B cell (primary cell): ENCODE data around the gene ACSM6. TPM values are rescaled to one million over a fixed set of nuclear protein-coding genes. Genes with fewer than 3 reads are reported as not detected.

Experiments used
- ATAC-seq: fragments of 200-7000 bp; cut with Tn5 transposase; one replicate; pipeline ENCODE4 v1.10.0; 2021; ENCODE audit warnings: low read depth, mild to moderate bottlenecking, moderate number of reproducible peaks, moderate library complexity
- CTCF ChIA-PET: fragments of 350-600 bp; sonication (Branson Sonifier 250); formaldehyde crosslinking; loops from one replicate; lab custom pipeline; 2021; ENCODE audit warnings: antibody characterized with exemption, inconsistent platforms; lab: Charles Lee
- POLR2A ChIA-PET: fragments of 350-600 bp; sonication (Branson Sonifier 250); formaldehyde crosslinking; loops from one replicate; lab custom pipeline; 2021; ENCODE audit warnings: antibody characterized with exemption; lab: Charles Lee
- DNase-seq: peaks from one replicate; pipeline ENCODE4 v3.0.0; 2013
- H2AFZ ChIP-seq: 2 replicates; pipeline ENCODE4 v1.6.1; 2012; ENCODE audit warnings: mild to moderate bottlenecking, low read depth, low read length; ENCODE audit not compliant: insufficient read depth, poor library complexity, severe bottlenecking
- H3K27ac ChIP-seq, 2 donors: 1 replicate in 1 of 2; 2 replicates in 1 of 2; pipeline ENCODE4 v1.5.1; 2012 to 2013; ENCODE audit warnings: low read length in 2 of 2, mild to moderate bottlenecking in 2 of 2, moderate library complexity in 1 of 2
- H3K27me3 ChIP-seq, 4 experiments: fragments of 200-600 bp in 1 of 4; sonication (generic) in 1 of 4; replicated peaks in 1 of 4; 1 replicate in 2 of 4; 2 replicates in 2 of 4; pipeline versions ENCODE4 v1.6.1 to v1.7.0; 2013 to 2016; ENCODE audit warnings: low read length in 3 of 4, mild to moderate bottlenecking in 2 of 4, mixed read lengths in 1 of 4, moderate library complexity in 1 of 4; ENCODE audit not compliant: insufficient read depth in 4 of 4, control insufficient read depth in 3 of 4; ENCODE audit errors: control extremely low read depth in 1 of 4
- H3K36me3 ChIP-seq, 2 experiments: replicated peaks in 1 of 2; 1 replicate in 1 of 2; 2 replicates in 1 of 2; pipeline versions ENCODE4 v1.6.1 to v1.7.1; 2013; ENCODE audit warnings: low read length in 1 of 2; ENCODE audit not compliant: insufficient read depth in 2 of 2, control insufficient read depth in 1 of 2; ENCODE audit errors: control extremely low read depth in 1 of 2, extremely low read depth in 1 of 2
- H3K4me1 ChIP-seq, 2 donors: fragments of 200-600 bp in 1 of 2; sonication (generic) in 1 of 2; 1 replicate in 1 of 2; 2 replicates in 1 of 2; pipeline versions ENCODE4 v1.5.1 to v1.6.1; 2013 to 2017; ENCODE audit warnings: low read length in 2 of 2; ENCODE audit not compliant: control insufficient read depth in 2 of 2, insufficient read depth in 2 of 2
- H3K4me2 ChIP-seq: replicated peaks from 2 replicates; pipeline ENCODE3; 2012; ENCODE audit warnings: mild to moderate bottlenecking, low read depth, low read length; ENCODE audit not compliant: poor library complexity, severe bottlenecking
- H3K4me3 ChIP-seq, 5 experiments: fragments of 200-600 bp in 1 of 5; sonication (generic) in 1 of 5; 1 replicate in 3 of 5; 2 replicates in 2 of 5; pipeline versions ENCODE4 v1.5.1 to v1.7.0; 2011 to 2016; ENCODE audit warnings: low read length in 4 of 5, mild to moderate bottlenecking in 4 of 5, low read depth in 2 of 5, control low read depth in 1 of 5, moderate library complexity in 1 of 5; ENCODE audit not compliant: insufficient read depth in 1 of 5; ENCODE audit errors: control extremely low read depth in 1 of 5, extremely low read depth in 1 of 5
- H3K79me2 ChIP-seq: fragments of 200-600 bp; sonication (generic); one replicate; pipeline ENCODE4 v1.6.0; 2016; ENCODE audit warnings: low read length; ENCODE audit not compliant: control insufficient read depth, insufficient read depth
- H3K9ac ChIP-seq: fragments of 200-600 bp; sonication (generic); 2 replicates; pipeline ENCODE4 v1.6.1; 2017; ENCODE audit warnings: mild to moderate bottlenecking, low read length, moderate library complexity
- H3K9me3 ChIP-seq, 3 donors: one replicate each; pipeline versions ENCODE4 v1.6.1 to v1.7.1; 2013; ENCODE audit warnings: low read length in 2 of 3; ENCODE audit not compliant: control insufficient read depth in 2 of 3, insufficient read depth in 1 of 3; ENCODE audit errors: control extremely low read depth in 1 of 3
- H4K20me1 ChIP-seq: 2 replicates; pipeline ENCODE4 v1.6.0; 2012; ENCODE audit warnings: mild to moderate bottlenecking, low read length; ENCODE audit not compliant: insufficient read depth, control insufficient read depth, poor library complexity, severe bottlenecking
- H3K27ac Mint-ChIP-seq: one replicate; pipeline ENCODE4 v1.8.0; 2021; ENCODE audit warnings: mixed read lengths
- H3K27me3 Mint-ChIP-seq: one replicate; pipeline ENCODE4 v1.8.0; 2021; ENCODE audit warnings: mixed read lengths
- H3K4me1 Mint-ChIP-seq: one replicate; pipeline ENCODE4 v1.8.0; 2021; ENCODE audit warnings: mixed read lengths
- H3K4me3 Mint-ChIP-seq: one replicate; pipeline ENCODE4 v1.8.0; 2021; ENCODE audit warnings: mixed read lengths
- H3K9me3 Mint-ChIP-seq: one replicate; pipeline ENCODE4 v1.8.0; 2022; ENCODE audit warnings: mixed read lengths; ENCODE audit not compliant: insufficient read depth
- CTCF ChIP-seq: fragments of 200-600 bp; IDR thresholded peaks from one replicate; pipeline ENCODE4 v1.8.0; 2022; ENCODE audit warnings: antibody characterized with exemption, mild to moderate bottlenecking
- EZH2 ChIP-seq: IDR thresholded peaks from 2 replicates; pipeline ENCODE4 v1.6.1; 2012; ENCODE audit warnings: borderline replicate concordance, low read depth, mild to moderate bottlenecking, moderate library complexity, low read length; ENCODE audit not compliant: insufficient read depth, poor library complexity, severe bottlenecking
- whole genome bisulfite sequencing: methylation state at CpG from one replicate; pipeline ENCODE4 v1.1.5; 2013; ENCODE audit warnings: missing lambda C conversion rate; ENCODE audit not compliant: insufficient coverage; 5-methylcytosine and 5-hydroxymethylcytosine counted together
- intact Hi-C: fragments of 100-400 bp; cut with micrococcal nuclease; formaldehyde crosslinking; loops from one replicate; pipeline ENCODE4 v1.10.0; 2022
- polyA plus RNA-seq: library from polyadenylated mRNA; depleted of rRNA; stranded (reverse); fragments of >200 nt; gene quantifications from 2 replicates; pipeline ENCODE4 v1.2.3, GENCODE V29; 2012
- total RNA-seq, 2 donors: library from RNA; stranded (reverse); fragments of 120-200 nt in 1 of 2; gene quantifications; 1 replicate in 1 of 2; 2 replicates in 1 of 2; pipeline versions ENCODE4 v1.2.3 to v1.2.4, GENCODE V29; 2013 to 2022

ACSM6 gene
- total and polyA plus RNA-seq, 2 donors (not counting 1 experiment from before 2014, with no cell fraction given), result not detected

GRCh38 chr10:95236068-95236903 lies 42.2 kb downstream of the ACSM6 start:
- Mint-ChIP-seq H3K27me3 (no peaks in the 10 kb centered on the region), H3K27ac (peak overlapping the region; percentile 42), H3K4me1 (peaks cover 20% of the 10 kb centered on the region), H3K9me3 (peaks cover 4% of the 10 kb centered on the region), H3K4me3 (peak overlapping the region; percentile 39)
- peak; percentile 56 for DNase-seq
- H3K4me2 ChIP-seq, result peak overlapping the region; percentile 10
- H3K27ac ChIP-seq, result peak overlapping the region in 1 of 2 donors; percentile 50
- CTCF ChIA-PET, result interaction anchor here (0.7 to 5.9 kb wide), 4 partner anchors 10 to 129 kb away, joined by 3 to 34 read pairs (median 4); no protein-coding TSS in a partner anchor
- no peak overlapping the region for H2AFZ ChIP-seq
- peaks cover 12% of the 10 kb centered on the region for H3K79me2 ChIP-seq
- H3K36me3 ChIP-seq, result peaks cover 6 to 64% of the 10 kb centered on the region in 2 experiments
- ATAC-seq, result peak; percentile 76
- no peak for TF ChIP-seq EZH2
- no peak for TF ChIP-seq CTCF
- no peaks in the 10 kb centered on the region for H3K9me3 ChIP-seq
- H3K27me3 ChIP-seq, result no peaks in the 10 kb centered on the region
- no peak overlapping the region for H3K9ac ChIP-seq
- peaks cover 11 to 15% of the 10 kb centered on the region in 2 donors for H3K4me1 ChIP-seq
- intact Hi-C loops, result loop anchor here (2.0 kb wide), 1 partner anchor 53 kb away; no protein-coding TSS in a partner anchor
- POLR2A ChIA-PET, result interaction anchor here (0.9 kb wide), 1 partner anchor 60 kb away, joined by 3 read pairs; no protein-coding TSS in a partner anchor
- no peak overlapping the region for H3K4me3 ChIP-seq
- H4K20me1 ChIP-seq, result no peaks in the 10 kb centered on the region
- WGBS, result 80% methylated on average over 1 of the region's 6 CpGs
